IMR-90 (cell line): ENCODE data around the gene GJC1. TPM values are rescaled to one million over a fixed set of nuclear protein-coding genes. Genes with fewer than 3 reads are reported as not detected.

ENCODE experiments used
- ATAC-seq: fragments of 200-7000 bp; cut with Tn5 transposase; 2 replicates; pipeline ENCODE4 v1.9.1; 2020; ENCODE audit warnings: low read depth, mild to moderate bottlenecking, moderate library complexity
- BruUV-seq: library from RNA; stranded (reverse); fragments of 400-500 nt; replicated peaks from 2 replicates; lab custom pipeline; 2021; lab: Mats Ljungman, UMichigan
- CTCF ChIA-PET: fragments of 300-600 bp; formaldehyde crosslinking; extraction: SDS; loops from one replicate; lab custom pipeline; 2021; ENCODE audit warnings: antibody characterized with exemption; lab: Yijun Ruan, JAX
- POLR2A ChIA-PET: fragments of 300-600 bp; sonication (Branson Sonifier 250); formaldehyde crosslinking; loops from one replicate; lab custom pipeline; 2022; ENCODE audit warnings: antibody characterized with exemption; ENCODE audit not compliant: unreplicated experiment; lab: Charles Lee
- DNase-seq: peaks from one replicate; pipeline ENCODE4 v3.0.0; 2013
- H2AFZ ChIP-seq: replicated peaks from 2 replicates; pipeline ENCODE3; 2013; ENCODE audit warnings: low read length, mild to moderate bottlenecking; ENCODE audit not compliant: poor library complexity
- H2AK5ac ChIP-seq: 2 replicates; pipeline ENCODE4 v1.6.1; 2013; ENCODE audit warnings: low read depth, low read length, inconsistent platforms
- H2AK9ac ChIP-seq: replicated peaks from 2 replicates; pipeline ENCODE3; 2013; ENCODE audit warnings: mild to moderate bottlenecking, low read depth, low read length, moderate library complexity; ENCODE audit not compliant: poor library complexity
- H2BK120ac ChIP-seq: 2 replicates; pipeline ENCODE4 v1.6.1; 2013; ENCODE audit warnings: low read depth, low read length, inconsistent platforms
- H2BK15ac ChIP-seq: 3 replicates; pipeline ENCODE4 v1.6.1; 2013; ENCODE audit warnings: low read depth, low read length, inconsistent platforms
- H2BK20ac ChIP-seq: 2 replicates; pipeline ENCODE4 v1.6.1; 2013; ENCODE audit warnings: low read depth, mild to moderate bottlenecking, inconsistent platforms, low read length, moderate library complexity
- H2BK5ac ChIP-seq: 2 replicates; pipeline ENCODE4 v1.6.1; 2013; ENCODE audit warnings: mild to moderate bottlenecking, low read depth, low read length, inconsistent platforms; ENCODE audit not compliant: poor library complexity, severe bottlenecking
- H3K14ac ChIP-seq: replicated peaks from 2 replicates; pipeline ENCODE4 v1.6.1; 2013; ENCODE audit warnings: low read depth, low read length, inconsistent platforms
- H3K18ac ChIP-seq: 2 replicates; pipeline ENCODE4 v1.6.1; 2013; ENCODE audit warnings: low read depth, low read length, control low read depth
- H3K23ac ChIP-seq: 2 replicates; pipeline ENCODE4 v1.6.1; 2013; ENCODE audit warnings: low read depth, low read length, inconsistent platforms
- H3K27ac ChIP-seq: 2 replicates; pipeline ENCODE4 v1.5.1; 2013; ENCODE audit warnings: mild to moderate bottlenecking, control low read depth, low read length; ENCODE audit not compliant: insufficient read depth
- H3K27me3 ChIP-seq: 2 replicates; pipeline ENCODE4 v1.6.1; 2013; ENCODE audit warnings: low read length; ENCODE audit not compliant: control insufficient read depth, insufficient read depth
- H3K36me3 ChIP-seq: 2 replicates; pipeline ENCODE4 v1.6.1; 2013; ENCODE audit warnings: low read length, mixed read lengths; ENCODE audit not compliant: control insufficient read depth, insufficient read depth
- H3K4ac ChIP-seq: 2 replicates; pipeline ENCODE4 v1.6.1; 2013; ENCODE audit warnings: low read depth, low read length, inconsistent platforms
- H3K4me1 ChIP-seq: 2 replicates; pipeline ENCODE4 v1.6.1; 2013; ENCODE audit warnings: low read length, mixed read lengths; ENCODE audit not compliant: control insufficient read depth, insufficient read depth
- H3K4me2 ChIP-seq: 2 replicates; pipeline ENCODE4 v1.6.1; 2013; ENCODE audit warnings: low read depth, mild to moderate bottlenecking, control low read depth, low read length, moderate library complexity
- H3K4me3 ChIP-seq: 2 replicates; pipeline ENCODE4 v1.5.1; 2013; ENCODE audit warnings: low read depth, mild to moderate bottlenecking, control low read depth, low read length, moderate library complexity; ENCODE audit not compliant: insufficient read depth
- H3K56ac ChIP-seq: 2 replicates; pipeline ENCODE4 v1.6.1; 2013; ENCODE audit warnings: low read length, inconsistent platforms; ENCODE audit not compliant: insufficient read depth; ENCODE audit errors: extremely low read depth
- H3K79me1 ChIP-seq, 2 experiments: 2 replicates each; pipeline ENCODE4 v1.6.1; 2013; ENCODE audit warnings: low read length in 2 of 2, inconsistent platforms in 1 of 2, low read depth in 1 of 2
- H3K9ac ChIP-seq: 2 replicates; pipeline ENCODE4 v1.6.1; 2013; ENCODE audit warnings: low read depth, low read length, control low read depth
- H3K9me1 ChIP-seq: 2 replicates; pipeline ENCODE4 v1.6.1; 2013; ENCODE audit warnings: low read length, inconsistent platforms; ENCODE audit not compliant: insufficient read depth
- H3K9me3 ChIP-seq: 2 replicates; pipeline ENCODE4 v1.6.1; 2013; ENCODE audit warnings: low read length; ENCODE audit not compliant: control insufficient read depth, insufficient read depth
- H4K20me1 ChIP-seq: 2 replicates; pipeline ENCODE4 v1.6.1; 2013; ENCODE audit warnings: low read length, inconsistent platforms; ENCODE audit not compliant: insufficient read depth
- H4K5ac ChIP-seq: 2 replicates; pipeline ENCODE4 v1.6.1; 2013; ENCODE audit warnings: mild to moderate bottlenecking, low read depth, low read length, control low read depth
- H4K8ac ChIP-seq, 2 experiments: 2 replicates each; pipeline ENCODE4 v1.6.1; 2013; ENCODE audit warnings: low read depth in 2 of 2, low read length in 2 of 2, control low read depth in 1 of 2, inconsistent platforms in 1 of 2
- H4K91ac ChIP-seq: 2 replicates; pipeline ENCODE4 v1.6.1; 2013; ENCODE audit warnings: low read depth, low read length, inconsistent platforms; ENCODE audit not compliant: insufficient read depth
- BHLHE40 ChIP-seq: fragments of 150-350 bp; IDR thresholded peaks from 2 replicates; pipeline ENCODE4 v1.6.1; 2016; ENCODE audit warnings: mild to moderate bottlenecking, low read depth, low read length
- CEBPB ChIP-seq: IDR thresholded peaks from 2 replicates; pipeline ENCODE4 v1.6.1; 2012; ENCODE audit warnings: low read depth, low read length, improper control_type of control experiment
- CHD1 ChIP-seq: IDR thresholded peaks from 2 replicates; pipeline ENCODE4 v1.6.1; 2012; ENCODE audit warnings: low read depth, low read length, improper control_type of control experiment
- ELK1 ChIP-seq: fragments of 150-350 bp; IDR thresholded peaks from 2 replicates; pipeline ENCODE4 v1.6.1; 2016; ENCODE audit warnings: low read depth, mild to moderate bottlenecking, low read length, moderate library complexity, borderline replicate concordance
- FOS ChIP-seq: fragments of 150-350 bp; IDR thresholded peaks from 2 replicates; pipeline ENCODE4 v1.6.1; 2016; ENCODE audit warnings: low read depth, low read length
- MAFK ChIP-seq: IDR thresholded peaks from 2 replicates; pipeline ENCODE4 v1.6.1; 2012; ENCODE audit warnings: low read depth, low read length, improper control_type of control experiment
- MAZ ChIP-seq: IDR thresholded peaks from 2 replicates; pipeline ENCODE4 v1.6.1; 2012; ENCODE audit warnings: low read depth, mild to moderate bottlenecking, low read length, improper control_type of control experiment, moderate library complexity, borderline replicate concordance
- MXI1 ChIP-seq: IDR thresholded peaks from 2 replicates; pipeline ENCODE4 v1.6.1; 2012; ENCODE audit warnings: low read depth, mild to moderate bottlenecking, low read length, moderate library complexity, borderline replicate concordance
- NFE2L2 ChIP-seq: fragments of 150-350 bp; IDR thresholded peaks from 2 replicates; pipeline ENCODE4 v1.6.1; 2016; ENCODE audit warnings: low read depth, mild to moderate bottlenecking, low read length
- POLR2A ChIP-seq: IDR thresholded peaks from 2 replicates; pipeline ENCODE4 v1.6.1; 2012; ENCODE audit warnings: mild to moderate bottlenecking, low read depth, low read length
- RAD21 ChIP-seq: IDR thresholded peaks from 2 replicates; pipeline ENCODE4 v1.6.1; 2012; ENCODE audit warnings: low read length, improper control_type of control experiment
- RCOR1 ChIP-seq: IDR thresholded peaks from 2 replicates; pipeline ENCODE4 v1.6.1; 2012; ENCODE audit warnings: mild to moderate bottlenecking, low read length, improper control_type of control experiment; ENCODE audit not compliant: insufficient replicate concordance
- RFX5 ChIP-seq: IDR thresholded peaks from 2 replicates; pipeline ENCODE4 v1.8.0; 2012; ENCODE audit warnings: low read depth, mild to moderate bottlenecking, low read length, moderate library complexity
- SMC3 ChIP-seq: fragments of 150-350 bp; IDR thresholded peaks from 2 replicates; pipeline ENCODE4 v1.6.1; 2016; ENCODE audit warnings: low read depth, mild to moderate bottlenecking, antibody characterized with exemption, low read length, moderate library complexity
- WGBS, 2 experiments: methylation state at CpG; one replicate each; pipeline versions ENCODE4 v1.1.5 to v1.1.7; 2013; ENCODE audit warnings: missing lambda C conversion rate in 2 of 2; ENCODE audit not compliant: insufficient read length in 1 of 2; ENCODE audit errors: extremely low coverage in 2 of 2; 5-methylcytosine and 5-hydroxymethylcytosine counted together
- dilution Hi-C: fragments of 300-500 bp; cut with HindIII; formaldehyde crosslinking; loops from one replicate; pipeline ENCODE4 v1.14.3; 2018; ENCODE audit warnings: low sequenced_read_pairs; ENCODE audit not compliant: unreplicated experiment
- in situ Hi-C: fragments of 300-500 bp; cut with MboI; formaldehyde crosslinking; loops from 3 replicates; pipeline ENCODE4 v1.14.3; 2019; ENCODE audit warnings: low sequenced_read_pairs, inconsistent platforms, mixed read lengths
- intact Hi-C: fragments of 100-400 bp; cut with micrococcal nuclease; formaldehyde crosslinking; loops from 2 replicates; pipeline ENCODE4 v1.10.0; 2022
- polyA plus RNA-seq, 3 experiments: library from polyadenylated mRNA; depleted of rRNA; stranded (reverse); fragments of >200 nt; gene quantifications; 2 replicates each; pipeline ENCODE4 v1.2.3, GENCODE V29; 2012; ENCODE audit warnings: low replicate concordance in 1 of 3
- total RNA-seq: library from RNA; depleted of rRNA; stranded (reverse); fragments of >200 nt; gene quantifications from 2 replicates; pipeline ENCODE4 v1.2.3, GENCODE V29; 2012
- TF ChIP-seq, protein P1 (sequence below): conservative IDR thresholded peaks from 2 replicates; pipeline ENCODE4 v1.5.1; 2012; ENCODE audit warnings: mild to moderate bottlenecking, low read depth, low read length, improper control_type of control experiment
- TF ChIP-seq, protein P2 (sequence below): fragments of 150-350 bp; IDR thresholded peaks from 2 replicates; pipeline ENCODE4 v1.6.1; 2017; ENCODE audit warnings: mild to moderate bottlenecking, antibody characterized with exemption, low read length, low read depth

The GJC1 gene
- total and polyA plus RNA-seq, 2 of the 4 experiments (the other 2 are of a cell fraction), result 23.9 to 69.7 TPM

DNA sequence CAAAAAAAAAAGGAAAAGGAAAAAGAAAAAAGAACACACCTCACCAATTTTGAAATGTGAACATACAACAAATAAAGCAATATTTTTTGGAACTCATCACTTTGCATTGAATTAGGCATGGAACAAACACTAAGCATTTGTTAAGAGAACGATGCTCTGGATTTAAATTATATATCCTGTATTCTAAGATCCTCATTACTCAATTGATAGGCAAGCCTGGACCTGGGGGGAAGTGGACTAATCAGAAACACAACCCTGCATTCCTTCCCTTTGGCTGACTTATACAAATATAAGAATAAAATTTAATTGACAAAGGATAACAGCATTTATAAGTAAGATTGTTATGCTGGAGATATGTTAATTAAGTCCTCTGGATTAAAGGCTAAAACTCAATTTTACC, 2.2 kb downstream of the GJC1 start:
- TF ChIP-seq NFE2L2 (no peak), ELK1 (no peak), MXI1 (no peak), SMC3 (no peak), RCOR1 (no peak), POLR2A (no peak), CHD1 (no peak), FOS (no peak), RAD21 (no peak), CEBPB (no peak), MAFK (no peak), RFX5 (no peak), MAZ (no peak), BHLHE40 (no peak)
- TF ChIP-seq, protein P1, sequence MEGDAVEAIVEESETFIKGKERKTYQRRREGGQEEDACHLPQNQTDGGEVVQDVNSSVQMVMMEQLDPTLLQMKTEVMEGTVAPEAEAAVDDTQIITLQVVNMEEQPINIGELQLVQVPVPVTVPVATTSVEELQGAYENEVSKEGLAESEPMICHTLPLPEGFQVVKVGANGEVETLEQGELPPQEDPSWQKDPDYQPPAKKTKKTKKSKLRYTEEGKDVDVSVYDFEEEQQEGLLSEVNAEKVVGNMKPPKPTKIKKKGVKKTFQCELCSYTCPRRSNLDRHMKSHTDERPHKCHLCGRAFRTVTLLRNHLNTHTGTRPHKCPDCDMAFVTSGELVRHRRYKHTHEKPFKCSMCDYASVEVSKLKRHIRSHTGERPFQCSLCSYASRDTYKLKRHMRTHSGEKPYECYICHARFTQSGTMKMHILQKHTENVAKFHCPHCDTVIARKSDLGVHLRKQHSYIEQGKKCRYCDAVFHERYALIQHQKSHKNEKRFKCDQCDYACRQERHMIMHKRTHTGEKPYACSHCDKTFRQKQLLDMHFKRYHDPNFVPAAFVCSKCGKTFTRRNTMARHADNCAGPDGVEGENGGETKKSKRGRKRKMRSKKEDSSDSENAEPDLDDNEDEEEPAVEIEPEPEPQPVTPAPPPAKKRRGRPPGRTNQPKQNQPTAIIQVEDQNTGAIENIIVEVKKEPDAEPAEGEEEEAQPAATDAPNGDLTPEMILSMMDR, result no peak
- TF ChIP-seq, protein P2, sequence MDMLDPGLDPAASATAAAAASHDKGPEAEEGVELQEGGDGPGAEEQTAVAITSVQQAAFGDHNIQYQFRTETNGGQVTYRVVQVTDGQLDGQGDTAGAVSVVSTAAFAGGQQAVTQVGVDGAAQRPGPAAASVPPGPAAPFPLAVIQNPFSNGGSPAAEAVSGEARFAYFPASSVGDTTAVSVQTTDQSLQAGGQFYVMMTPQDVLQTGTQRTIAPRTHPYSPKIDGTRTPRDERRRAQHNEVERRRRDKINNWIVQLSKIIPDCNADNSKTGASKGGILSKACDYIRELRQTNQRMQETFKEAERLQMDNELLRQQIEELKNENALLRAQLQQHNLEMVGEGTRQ, result no peak
- in situ Hi-C loops, result loop anchor here (5.0 kb wide), 1 partner anchor 36 kb away; no protein-coding TSS in a partner anchor
- H3K4me1 ChIP-seq, result peaks cover 2% of the 10 kb centered on the region
- peaks cover 6% of the 10 kb centered on the region; the same call in 1 of the 2 replicates for H3K9me1 ChIP-seq
- no peak overlapping the region for H4K91ac ChIP-seq
- H3K56ac ChIP-seq, result no peak overlapping the region
- H3K9me3 ChIP-seq, result no peaks in the 10 kb centered on the region
- no peak for DNase-seq
- H3K9ac ChIP-seq, result peak overlapping the region; percentile 94; the same call in 1 of the 2 replicates
- no peak overlapping the region for H2AFZ ChIP-seq
- dilution Hi-C loops, result no loop called here
- no peak overlapping the region for H4K5ac ChIP-seq
- POLR2A ChIA-PET, result no interaction called here
- no peak overlapping the region for H2BK15ac ChIP-seq
- H3K18ac ChIP-seq, result no peak overlapping the region
- intact Hi-C loops, result no loop called here
- peak overlapping the region; percentile 67 for H2BK5ac ChIP-seq
- H3K27ac ChIP-seq, result no peak overlapping the region
- H3K4ac ChIP-seq, result no peak overlapping the region
- H3K4me2 ChIP-seq, result peak overlapping the region; percentile 97
- H2AK9ac ChIP-seq, result no peak overlapping the region
- BruUV-seq, result no TSS peak
- H3K27me3 ChIP-seq, result no peaks in the 10 kb centered on the region
- H3K14ac ChIP-seq, result no peak overlapping the region
- H2BK120ac ChIP-seq, result no peak overlapping the region
- H3K23ac ChIP-seq, result no peak overlapping the region
- peaks cover 6 to 29% of the 10 kb centered on the region in 2 experiments; a peak in 3 of 4 replicates for H3K79me1 ChIP-seq
- peak overlapping the region; percentile 77; the same call in 1 of the 2 replicates for H3K4me3 ChIP-seq
- no peaks in the 10 kb centered on the region for H3K36me3 ChIP-seq
- WGBS, 2 experiments, result no CpG with 5 or more reads among the region's 1 CpG
- CTCF ChIA-PET, result no interaction called here
- ATAC-seq, result no peak
- no peak overlapping the region for H2BK20ac ChIP-seq
- H2AK5ac ChIP-seq, result no peak overlapping the region
- peak overlapping the region in 1 of 2 experiments; percentile 47; a peak in 1 of 4 replicates for H4K8ac ChIP-seq
- H4K20me1 ChIP-seq, result peaks cover 17% of the 10 kb centered on the region; the same call in 1 of the 2 replicates
